ENCODE results near the gene FES. TPM values are rescaled to one million over a fixed set of nuclear protein-coding genes. Genes with fewer than 3 reads are reported as not detected.

FES gene
- total RNA-seq, 1 donor from 2014 or later = 3.1 TPM

DNA sequence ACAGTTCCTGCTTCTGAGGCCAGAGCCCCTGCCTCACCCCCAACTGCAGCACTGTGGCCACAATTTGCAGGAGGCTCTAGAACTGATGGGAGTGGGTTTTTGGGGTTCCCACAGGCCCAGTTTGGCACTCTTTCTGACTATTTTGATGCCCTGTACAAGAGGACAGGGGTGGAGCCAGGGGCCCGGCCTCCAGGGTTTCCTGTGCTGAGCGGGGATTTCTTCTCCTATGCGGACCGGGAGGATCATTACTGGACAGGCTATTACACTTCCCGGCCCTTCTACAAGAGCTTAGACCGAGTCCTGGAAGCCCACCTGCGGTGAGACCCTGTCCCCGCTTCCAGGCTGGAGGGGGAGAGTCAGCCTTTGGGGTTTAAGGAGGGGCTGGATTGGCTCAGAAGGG is 25.7 kb downstream of the FES start:
- TF ChIP-seq, protein P1, sequence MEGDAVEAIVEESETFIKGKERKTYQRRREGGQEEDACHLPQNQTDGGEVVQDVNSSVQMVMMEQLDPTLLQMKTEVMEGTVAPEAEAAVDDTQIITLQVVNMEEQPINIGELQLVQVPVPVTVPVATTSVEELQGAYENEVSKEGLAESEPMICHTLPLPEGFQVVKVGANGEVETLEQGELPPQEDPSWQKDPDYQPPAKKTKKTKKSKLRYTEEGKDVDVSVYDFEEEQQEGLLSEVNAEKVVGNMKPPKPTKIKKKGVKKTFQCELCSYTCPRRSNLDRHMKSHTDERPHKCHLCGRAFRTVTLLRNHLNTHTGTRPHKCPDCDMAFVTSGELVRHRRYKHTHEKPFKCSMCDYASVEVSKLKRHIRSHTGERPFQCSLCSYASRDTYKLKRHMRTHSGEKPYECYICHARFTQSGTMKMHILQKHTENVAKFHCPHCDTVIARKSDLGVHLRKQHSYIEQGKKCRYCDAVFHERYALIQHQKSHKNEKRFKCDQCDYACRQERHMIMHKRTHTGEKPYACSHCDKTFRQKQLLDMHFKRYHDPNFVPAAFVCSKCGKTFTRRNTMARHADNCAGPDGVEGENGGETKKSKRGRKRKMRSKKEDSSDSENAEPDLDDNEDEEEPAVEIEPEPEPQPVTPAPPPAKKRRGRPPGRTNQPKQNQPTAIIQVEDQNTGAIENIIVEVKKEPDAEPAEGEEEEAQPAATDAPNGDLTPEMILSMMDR (conservative IDR thresholded peaks at IDR 0.05) = no peak
- Mint-ChIP-seq H3K4me3 (no peak overlapping the region), H3K9me3 (no peaks in the 10 kb centered on the region), H3K36me3 (peaks cover 10% of the 10 kb centered on the region), H3K4me1 (ENCODE audit: unreplicated experiment) (no peaks in the 10 kb centered on the region), H3K27ac (no peak overlapping the region), H3K27me3 (no peaks in the 10 kb centered on the region)
- DNase-seq (ENCODE audit: extremely low spot score, unreplicated experiment) = no peak

DNA sequence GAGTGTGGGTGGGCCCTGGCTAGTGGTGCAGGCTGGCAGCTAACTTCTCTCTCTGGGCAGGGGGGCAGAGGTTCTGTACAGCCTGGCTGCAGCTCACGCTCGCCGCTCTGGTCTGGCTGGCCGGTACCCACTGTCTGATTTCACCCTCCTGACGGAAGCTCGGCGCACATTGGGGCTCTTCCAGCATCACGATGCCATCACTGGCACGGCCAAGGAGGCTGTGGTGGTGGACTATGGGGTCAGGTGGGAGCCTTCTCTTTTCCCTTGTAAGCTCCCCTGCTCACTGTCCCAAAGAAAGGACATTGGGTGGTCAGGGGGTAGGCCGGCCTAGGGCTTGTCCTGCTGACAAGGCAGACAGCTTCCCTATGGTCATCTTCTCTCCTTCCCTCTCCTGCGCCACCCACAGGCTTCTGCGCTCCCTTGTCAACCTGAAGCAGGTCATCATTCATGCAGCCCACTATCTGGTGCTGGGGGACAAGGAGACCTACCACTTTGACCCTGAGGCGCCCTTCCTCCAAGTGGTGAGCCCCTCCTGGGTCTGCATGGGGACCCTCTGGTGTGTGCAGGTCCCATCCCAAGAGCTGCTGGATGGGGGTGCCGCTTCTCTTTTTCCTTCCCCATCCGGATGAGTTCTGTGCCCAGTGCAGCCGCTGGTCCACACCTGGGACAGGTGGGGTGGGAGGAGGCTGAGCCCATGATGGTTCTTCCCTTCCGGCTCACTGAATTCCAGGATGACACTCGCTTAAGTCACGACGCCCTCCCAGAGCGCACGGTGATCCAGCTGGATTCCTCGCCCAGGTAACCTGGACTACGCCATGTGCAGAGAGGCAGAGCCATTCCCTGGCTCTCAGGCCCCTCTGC is 26.4 kb downstream of the FES start:
- H3K4me1 Mint-ChIP-seq (ENCODE audit: unreplicated experiment) = no peaks in the 10 kb centered on the region
- H3K9me3 Mint-ChIP-seq = no peaks in the 10 kb centered on the region
- H3K27ac Mint-ChIP-seq = no peak overlapping the region
- TF ChIP-seq, protein P1 (conservative IDR thresholded peaks at IDR 0.05) = no peak
- peaks cover 5% of the 10 kb centered on the region for H3K36me3 Mint-ChIP-seq
- no peak for DNase-seq (ENCODE audit: extremely low spot score, unreplicated experiment)
- no peak overlapping the region for H3K4me3 Mint-ChIP-seq
- no peaks in the 10 kb centered on the region for H3K27me3 Mint-ChIP-seq

DNA sequence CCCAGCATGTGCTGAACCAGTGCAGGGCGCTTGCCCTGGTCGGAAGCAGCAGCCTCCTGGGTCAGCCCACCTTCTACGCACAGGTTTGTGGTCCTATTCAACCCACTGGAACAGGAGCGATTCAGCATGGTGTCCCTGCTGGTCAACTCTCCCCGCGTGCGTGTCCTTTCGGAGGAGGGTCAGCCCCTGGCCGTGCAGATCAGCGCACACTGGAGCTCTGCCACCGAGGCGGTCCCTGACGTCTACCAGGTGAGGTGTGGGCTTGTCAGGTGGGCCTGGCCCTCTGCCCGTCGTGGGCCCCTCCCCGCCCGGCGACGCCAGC is 27.0 kb downstream of the FES start:
- Mint-ChIP-seq H3K4me3 (no peak overlapping the region), H3K27ac (no peak overlapping the region), H3K9me3 (no peaks in the 10 kb centered on the region), H3K27me3 (no peaks in the 10 kb centered on the region), H3K4me1 (ENCODE audit: unreplicated experiment) (no peaks in the 10 kb centered on the region), H3K36me3 (no peaks in the 10 kb centered on the region)
- DNase-seq (ENCODE audit: extremely low spot score, unreplicated experiment) = no peak
- TF ChIP-seq, protein P1 (conservative IDR thresholded peaks at IDR 0.05) = no peak

DNA sequence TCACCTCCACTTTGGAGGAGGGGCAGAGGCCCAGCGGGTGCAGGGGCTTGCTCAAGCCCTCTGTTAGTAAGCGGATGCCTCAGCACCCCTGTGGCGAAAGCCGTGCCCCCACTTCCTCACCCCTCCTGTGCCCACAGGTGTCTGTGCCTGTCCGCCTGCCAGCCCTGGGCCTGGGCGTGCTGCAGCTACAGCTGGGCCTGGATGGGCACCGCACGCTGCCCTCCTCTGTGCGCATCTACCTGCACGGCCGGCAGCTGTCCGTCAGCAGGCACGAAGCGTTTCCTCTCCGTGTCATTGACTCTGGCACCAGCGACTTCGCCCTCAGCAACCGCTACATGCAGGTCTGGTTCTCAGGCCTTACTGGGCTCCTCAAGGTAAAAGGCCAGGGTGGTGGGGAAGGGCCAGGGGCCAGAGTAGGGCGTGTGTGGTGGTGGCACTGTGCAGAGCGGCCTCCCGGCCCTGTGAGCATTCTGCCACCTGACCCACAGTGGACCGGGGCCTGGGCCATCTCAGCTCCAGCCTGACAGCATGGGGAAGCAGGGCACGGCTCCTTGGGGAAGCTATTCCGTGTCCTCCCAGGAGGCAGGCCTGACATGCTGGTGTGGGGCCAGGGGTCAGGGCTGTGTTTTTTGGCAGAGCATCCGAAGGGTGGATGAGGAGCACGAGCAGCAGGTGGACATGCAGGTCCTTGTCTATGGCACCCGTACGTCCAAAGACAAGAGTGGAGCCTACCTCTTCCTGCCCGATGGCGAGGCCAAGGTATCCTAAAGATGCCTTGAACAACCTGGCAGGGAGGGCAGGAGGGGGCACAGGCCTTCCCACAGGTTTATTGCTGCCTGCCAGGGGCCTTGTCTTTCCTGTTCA is 27.8 kb downstream of the FES start:
- no peak overlapping the region for H3K4me3 Mint-ChIP-seq
- TF ChIP-seq, protein P1 (conservative IDR thresholded peaks at IDR 0.05) = no peak
- H3K4me1 Mint-ChIP-seq (ENCODE audit: unreplicated experiment) = no peaks in the 10 kb centered on the region
- no peaks in the 10 kb centered on the region for H3K27me3 Mint-ChIP-seq
- peaks cover 4% of the 10 kb centered on the region for H3K36me3 Mint-ChIP-seq
- no peak for DNase-seq (ENCODE audit: extremely low spot score, unreplicated experiment)
- H3K27ac Mint-ChIP-seq = no peak overlapping the region
- no peaks in the 10 kb centered on the region for H3K9me3 Mint-ChIP-seq

DNA sequence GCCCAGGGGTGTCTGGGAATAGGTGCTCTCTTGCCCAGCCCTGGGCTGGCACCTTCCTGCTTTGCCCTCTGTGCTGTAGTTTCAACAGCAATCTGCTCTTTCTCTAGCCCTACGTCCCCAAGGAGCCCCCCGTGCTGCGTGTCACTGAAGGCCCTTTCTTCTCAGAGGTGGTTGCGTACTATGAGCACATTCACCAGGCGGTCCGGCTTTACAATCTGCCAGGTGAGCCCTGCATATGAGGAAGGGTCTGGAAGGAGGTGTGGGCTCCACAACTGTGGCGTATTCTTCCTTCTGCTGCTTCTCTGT is 28.4 kb downstream of the FES start:
- DNase-seq (ENCODE audit: extremely low spot score, unreplicated experiment) = no peak
- Mint-ChIP-seq H3K9me3 (no peaks in the 10 kb centered on the region), H3K27me3 (no peaks in the 10 kb centered on the region), H3K27ac (no peak overlapping the region), H3K4me3 (no peak overlapping the region), H3K4me1 (ENCODE audit: unreplicated experiment) (no peaks in the 10 kb centered on the region), H3K36me3 (peaks cover 4% of the 10 kb centered on the region)
- TF ChIP-seq, protein P1 (conservative IDR thresholded peaks at IDR 0.05) = no peak

Measured in type B pancreatic cell (in vitro differentiated cells).